Measurements from ENCODE around the gene TPST2. TPM values are rescaled to one million over a fixed set of nuclear protein-coding genes. Genes with fewer than 3 reads are reported as not detected.

Gene TPST2
- total RNA-seq, 1 experiment from 2014 or later: 8.2 TPM

- no TSS peak for BruUV-seq (replicated peaks)
- H3K4me1 ChIP-seq (ENCODE audit: insufficient read depth, low read length, poor library complexity, severe bottlenecking): no peaks in the 10 kb centered on the region
- no peak overlapping the region for H3K27ac ChIP-seq (ENCODE audit: low read depth, low read length, poor library complexity, severe bottlenecking)
- intact Hi-C loops (cut with micrococcal nuclease; ENCODE audit: unreplicated experiment): no loop called here
- ChIA-PET POLR2A (ENCODE audit: low non-redundant PET) (no interaction called here), CTCF (no interaction called here)
- no peak overlapping the region for H3K4me3 ChIP-seq (ENCODE audit: low read depth, low read length, poor library complexity, severe bottlenecking)
- H3K9me3 ChIP-seq (ENCODE audit: low read depth, low read length, poor library complexity, severe bottlenecking): no peaks in the 10 kb centered on the region
- no peak for DNase-seq (ENCODE audit: low spot score)
- H3K27me3 ChIP-seq (replicated peaks; ENCODE audit: insufficient read depth, low read depth, low read length, poor library complexity): no peaks in the 10 kb centered on the region
- H3K36me3 ChIP-seq (ENCODE audit: insufficient read depth, low read length, poor library complexity, severe bottlenecking): no peaks in the 10 kb centered on the region
- TF ChIP-seq EZH2 (IDR thresholded peaks at IDR 0.05; ENCODE audit: borderline replicate concordance, low read depth, low read length, poor library complexity, severe bottlenecking) (no peak), CTCF (conservative IDR thresholded peaks at IDR 0.05; ENCODE audit: low read depth, low read length) (no peak)
These were observed 47.1 kb downstream of the TPST2 start for GRCh38 chr22:26542831-26543230.

- POLR2A ChIA-PET (ENCODE audit: low non-redundant PET): no interaction called here
- BruUV-seq (replicated peaks): no TSS peak
- no peak for TF ChIP-seq EZH2 (IDR thresholded peaks at IDR 0.05; ENCODE audit: borderline replicate concordance, low read depth, low read length, poor library complexity, severe bottlenecking)
- TF ChIP-seq CTCF (conservative IDR thresholded peaks at IDR 0.05; ENCODE audit: low read depth, low read length): no peak
- Histone ChIP-seq H3K27ac (ENCODE audit: low read depth, low read length, poor library complexity, severe bottlenecking) (no peak overlapping the region), H3K4me3 (ENCODE audit: low read depth, low read length, poor library complexity, severe bottlenecking) (no peak overlapping the region), H3K9me3 (ENCODE audit: low read depth, low read length, poor library complexity, severe bottlenecking) (no peaks in the 10 kb centered on the region), H3K27me3 (replicated peaks; ENCODE audit: insufficient read depth, low read depth, low read length, poor library complexity) (no peaks in the 10 kb centered on the region), H3K36me3 (ENCODE audit: insufficient read depth, low read length, poor library complexity, severe bottlenecking) (no peaks in the 10 kb centered on the region), H3K4me1 (ENCODE audit: insufficient read depth, low read length, poor library complexity, severe bottlenecking) (no peaks in the 10 kb centered on the region)
- CTCF ChIA-PET: no interaction called here
- intact Hi-C loops (cut with micrococcal nuclease; ENCODE audit: unreplicated experiment): no loop called here
- DNase-seq (ENCODE audit: low spot score): no peak
These were observed 48.6 kb downstream of the TPST2 start for GRCh38 chr22:26541167-26541819.

DNA sequence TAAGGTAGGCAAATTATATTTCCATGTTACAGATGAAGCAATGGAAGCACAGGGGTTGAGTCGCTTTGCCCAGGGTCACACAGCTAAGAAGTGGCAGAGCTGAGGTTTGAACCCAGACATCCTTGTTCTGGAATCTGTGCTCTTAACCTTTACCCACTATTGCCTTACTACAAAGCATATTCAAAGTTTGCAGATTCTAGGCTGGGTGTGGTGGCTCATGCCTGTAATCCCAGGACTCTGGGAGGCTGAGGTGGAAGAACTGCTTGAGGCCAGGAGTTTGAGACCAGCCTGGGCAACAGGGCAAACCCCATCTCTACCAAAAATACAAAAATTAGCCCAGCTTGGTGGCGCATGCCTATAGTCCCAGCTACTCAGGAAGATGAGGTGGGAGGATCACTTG is 49.8 kb downstream of the TPST2 start:
- ChIA-PET POLR2A (ENCODE audit: low non-redundant PET) (no interaction called here), CTCF (no interaction called here)
- Histone ChIP-seq H3K4me1 (ENCODE audit: insufficient read depth, low read length, poor library complexity, severe bottlenecking) (no peaks in the 10 kb centered on the region), H3K36me3 (ENCODE audit: insufficient read depth, low read length, poor library complexity, severe bottlenecking) (no peaks in the 10 kb centered on the region), H3K27ac (ENCODE audit: low read depth, low read length, poor library complexity, severe bottlenecking) (no peak overlapping the region), H3K27me3 (replicated peaks; ENCODE audit: insufficient read depth, low read depth, low read length, poor library complexity) (no peaks in the 10 kb centered on the region), H3K4me3 (ENCODE audit: low read depth, low read length, poor library complexity, severe bottlenecking) (no peak overlapping the region), H3K9me3 (ENCODE audit: low read depth, low read length, poor library complexity, severe bottlenecking) (no peaks in the 10 kb centered on the region)
- no peak for DNase-seq (ENCODE audit: low spot score)
- BruUV-seq (replicated peaks): no TSS peak
- TF ChIP-seq EZH2 (IDR thresholded peaks at IDR 0.05; ENCODE audit: borderline replicate concordance, low read depth, low read length, poor library complexity, severe bottlenecking): no peak
- TF ChIP-seq CTCF (conservative IDR thresholded peaks at IDR 0.05; ENCODE audit: low read depth, low read length): no peak
- intact Hi-C loops (cut with micrococcal nuclease; ENCODE audit: unreplicated experiment): no loop called here

Measured in A673 (cell line).